LNCaP clone FGC (cell line): ENCODE data around the gene POLR1D.

Experiments used
- DNase-seq: peaks from one replicate; pipeline ENCODE4 v3.0.0-alpha.2; 2011; ENCODE audit warnings: low read depth
- H3K4me3 ChIP-seq: 2 replicates; pipeline ENCODE4 v1.5.1; 2011; ENCODE audit warnings: mild to moderate bottlenecking, low read depth, low read length, control low read depth
- CTCF ChIP-seq: IDR thresholded peaks from 2 replicates; pipeline ENCODE4 v1.5.1; 2012; ENCODE audit warnings: mild to moderate bottlenecking; ENCODE audit not compliant: control insufficient read depth, insufficient read depth; ENCODE audit errors: extremely low read depth

POLR1D gene

GRCh38 chr13:27599845-27600553 is 21.7 kb upstream of the POLR1D start:
- no peak overlapping the region for H3K4me3 ChIP-seq
- TF ChIP-seq CTCF: no peak
- DNase-seq: no peak

- H3K4me3 ChIP-seq: no peak overlapping the region
- DNase-seq: no peak
- no peak for TF ChIP-seq CTCF
Measured at GRCh38 chr13:27600711-27601110, 21.0 kb upstream of the POLR1D start.

- no peak for DNase-seq
- no peak for TF ChIP-seq CTCF
- H3K4me3 ChIP-seq: no peak overlapping the region
Measured at GRCh38 chr13:27601208-27601607, 20.5 kb upstream of the POLR1D start.

- H3K4me3 ChIP-seq: no peak overlapping the region
- peak; percentile 80 for DNase-seq
- TF ChIP-seq CTCF: no peak
Measured at GRCh38 chr13:27601803-27602202, 19.9 kb upstream of the POLR1D start.

- no peak overlapping the region for H3K4me3 ChIP-seq
- no peak for TF ChIP-seq CTCF
- DNase-seq: no peak
Measured at GRCh38 chr13:27605099-27605498, 16.6 kb upstream of the POLR1D start.

- no peak for TF ChIP-seq CTCF
- no peak overlapping the region for H3K4me3 ChIP-seq
- no peak for DNase-seq
Measured at GRCh38 chr13:27605610-27606200, 16.0 kb upstream of the POLR1D start.

GRCh38 chr13:27607125-27607524 is 14.6 kb upstream of the POLR1D start:
- no peak for DNase-seq
- no peak for TF ChIP-seq CTCF
- no peak overlapping the region for H3K4me3 ChIP-seq
